ENCODE results near the gene CPM.

- TF ChIP-seq FOSL2 (IDR thresholded peaks at IDR 0.05) = no peak
- no peak for TF ChIP-seq FOSL2 (CRISPR knock-in tag; IDR thresholded peaks at IDR 0.05)
- TF ChIP-seq RAD21 (conservative IDR thresholded peaks at IDR 0.05 in 1 of 2, IDR thresholded peaks at IDR 0.05 in 1 of 2) = no peak
- TF ChIP-seq POLR2A (IDR thresholded peaks at IDR 0.05; ENCODE audit: low read length) = no peak
- no peak for TF ChIP-seq MAZ (IDR thresholded peaks at IDR 0.05; ENCODE audit: borderline replicate concordance, low read depth, low read length)
These were observed 54.1 kb downstream of the CPM start for GRCh38 chr12:68878846-68879245.

All from A549 (cell line).